Uterus (tissue), 2 donors: ENCODE results near the gene TPST2.

Source experiments
- CTCF ChIP-seq, 4 experiments: fragments of 200-600 bp in 2 of 4; fragments of 450-650 bp in 2 of 4; sonication (generic) in 2 of 4; IDR thresholded peaks; one replicate each; pipeline ENCODE4 v1.5.1; 2016 to 2019; ENCODE audit warnings: antibody characterized with exemption in 4 of 4, mild to moderate bottlenecking in 2 of 4, moderate library complexity in 1 of 4
- POLR2A ChIP-seq, 2 donors: fragments of 450-650 bp; IDR thresholded peaks; one replicate each; pipeline ENCODE4 v1.6.1; 2016; ENCODE audit warnings: antibody characterized with exemption in 2 of 2, mild to moderate bottlenecking in 1 of 2, moderate library complexity in 1 of 2

- TF ChIP-seq CTCF (IDR thresholded peaks at IDR 0.05) = no peak
- TF ChIP-seq POLR2A (IDR thresholded peaks at IDR 0.05) = no peak
Measured at GRCh38 chr22:26608129-26608528, 18.2 kb upstream of the TPST2 start.
